Keratinocyte (primary cell): ENCODE measurements around the gene C5orf52. TPM values are rescaled to one million over a fixed set of nuclear protein-coding genes. Genes with fewer than 3 reads are reported as not detected.

Source experiments
- DNase-seq: peaks from one replicate; pipeline ENCODE4 v3.0.0-alpha.2; 2011; ENCODE audit warnings: low read depth, missing footprints, low spot score
- FAIRE-seq: peaks from 2 replicates; lab custom pipeline; 2011; peaks lifted over from hg19 to GRCh38; lab: Jason Lieb, UNC
- H2AFZ ChIP-seq: 2 replicates; pipeline ENCODE4 v1.6.0; 2012; ENCODE audit warnings: low read length, control low read depth, inconsistent platforms; ENCODE audit not compliant: control insufficient read depth
- H3K27ac ChIP-seq: 2 replicates; pipeline ENCODE4 v1.5.1; 2011; ENCODE audit warnings: low read length; ENCODE audit not compliant: control insufficient read depth, insufficient read depth
- H3K27me3 ChIP-seq: 3 replicates; pipeline ENCODE4 v1.6.0; 2011; ENCODE audit warnings: low read length; ENCODE audit not compliant: control insufficient read depth, insufficient read depth; ENCODE audit errors: extremely low read depth
- H3K36me3 ChIP-seq, 2 experiments: 2 replicates in 1 of 2; 3 replicates in 1 of 2; pipeline ENCODE4 v1.5.1; 2011; ENCODE audit warnings: low read length in 2 of 2, mild to moderate bottlenecking in 1 of 2; ENCODE audit not compliant: control insufficient read depth in 2 of 2, insufficient read depth in 2 of 2; ENCODE audit errors: extremely low read depth in 1 of 2
- H3K4me1 ChIP-seq: 3 replicates; pipeline ENCODE4 v1.5.1; 2011; ENCODE audit warnings: low read length; ENCODE audit not compliant: control insufficient read depth, insufficient read depth; ENCODE audit errors: extremely low read depth
- H3K4me2 ChIP-seq: 3 replicates; pipeline ENCODE4 v1.6.0; 2011; ENCODE audit warnings: low read depth, low read length; ENCODE audit not compliant: control insufficient read depth, insufficient read depth; ENCODE audit errors: extremely low read depth
- H3K4me3 ChIP-seq, 3 experiments: fragments of 200-600 bp in 1 of 3; sonication (generic) in 1 of 3; 2 replicates in 2 of 3; 3 replicates in 1 of 3; pipeline ENCODE4 v1.5.1; 2011 to 2016; ENCODE audit warnings: low read length in 3 of 3, mild to moderate bottlenecking in 3 of 3, control low read depth in 2 of 3, inconsistent platforms in 1 of 3, low read depth in 1 of 3, mixed read lengths in 1 of 3, mixed run types in 1 of 3, moderate library complexity in 1 of 3; ENCODE audit not compliant: control insufficient read depth in 2 of 3, insufficient read depth in 2 of 3; ENCODE audit errors: extremely low read depth in 1 of 3
- H3K79me2 ChIP-seq: 2 replicates; pipeline ENCODE4 v1.6.0; 2012; ENCODE audit warnings: low read length; ENCODE audit not compliant: control insufficient read depth, insufficient read depth
- H3K9ac ChIP-seq: 3 replicates; pipeline ENCODE4 v1.6.0; 2011; ENCODE audit warnings: low read length; ENCODE audit not compliant: control insufficient read depth, insufficient read depth; ENCODE audit errors: extremely low read depth
- H3K9me1 ChIP-seq: 3 replicates; pipeline ENCODE4 v1.6.0; 2011; ENCODE audit warnings: low read length; ENCODE audit not compliant: control insufficient read depth, insufficient read depth; ENCODE audit errors: extremely low read depth
- H3K9me3 ChIP-seq: 2 replicates; pipeline ENCODE4 v1.5.1; 2012; ENCODE audit warnings: low read depth, low read length; ENCODE audit not compliant: control insufficient read depth
- H4K20me1 ChIP-seq: 3 replicates; pipeline ENCODE4 v1.6.0; 2011; ENCODE audit warnings: low read length; ENCODE audit not compliant: control insufficient read depth, insufficient read depth; ENCODE audit errors: extremely low read depth
- CTCF ChIP-seq, 3 experiments: IDR thresholded peaks in 1 of 3; conservative IDR thresholded peaks in 1 of 3; optimal IDR thresholded peaks in 1 of 3; 2 replicates in 2 of 3; 3 replicates in 1 of 3; pipeline versions ENCODE3 to v1.5.1; 2011; ENCODE audit warnings: low read length in 3 of 3, mild to moderate bottlenecking in 3 of 3, moderate library complexity in 2 of 3, control low read depth in 1 of 3, inconsistent platforms in 1 of 3; ENCODE audit not compliant: insufficient read depth in 2 of 3; ENCODE audit errors: extremely low read depth in 1 of 3
- EZH2 ChIP-seq: IDR thresholded peaks from one replicate; pipeline ENCODE4 v1.6.1; 2012; ENCODE audit warnings: inconsistent platforms, mild to moderate bottlenecking, low read length, moderate library complexity
- dilution Hi-C: fragments of 300-500 bp; cut with MboI; formaldehyde crosslinking; loops from one replicate; pipeline ENCODE4 v1.7.0; 2020; ENCODE audit warnings: low sequenced_read_pairs; ENCODE audit not compliant: extremely low pct_ligation_motif_present
- polyA plus RNA-seq, 5 experiments: library from polyadenylated mRNA; depleted of rRNA in 3 of 5; stranded (reverse) in 3 of 5; stranded (forward) in 1 of 5; unstranded in 1 of 5; fragments of >200 nt; gene quantifications; 1 replicate in 1 of 5; 2 replicates in 3 of 5; 3 replicates in 1 of 5; pipeline versions ENCODE4 v1.2.1 to v1.2.3, GENCODE V29; 2011 to 2012; ENCODE audit warnings: missing spikeins in 2 of 5, low read depth in 1 of 5, low replicate concordance in 1 of 5

The C5orf52 gene
- polyA plus RNA-seq, 1 donor (not counting 4 experiments of a cell fraction or from before 2014, with no cell fraction given), result not detected

GRCh38 chr5:157626831-157627230, 44.5 kb upstream of the C5orf52 start:
- Histone ChIP-seq H3K79me2 (no peaks in the 10 kb centered on the region), H3K4me1 (no peaks in the 10 kb centered on the region), H3K9ac (no peak overlapping the region), H4K20me1 (no peaks in the 10 kb centered on the region), H3K36me3 (no peaks in the 10 kb centered on the region), H2AFZ (peak overlapping the region; percentile 27), H3K4me3 (no peak overlapping the region), H3K9me1 (no peaks in the 10 kb centered on the region), H3K4me2 (no peak overlapping the region), H3K27ac (no peak overlapping the region), H3K9me3 (no peaks in the 10 kb centered on the region), H3K27me3 (no peaks in the 10 kb centered on the region)
- no peak for TF ChIP-seq EZH2
- TF ChIP-seq CTCF (optimal IDR thresholded peaks at IDR 0.05 in 1 of 3, IDR thresholded peaks at IDR 0.05 in 1 of 3, conservative IDR thresholded peaks at IDR 0.05 in 1 of 3; ENCODE audit: extremely low read depth in 1 of 3, insufficient read depth in 2 of 3, low read length in 3 of 3), result no peak
- FAIRE-seq (no peak), DNase-seq (no peak)
- dilution Hi-C loops, result no loop called here

GRCh38 chr5:157630341-157630740, 41.0 kb upstream of the C5orf52 start:
- TF ChIP-seq CTCF (optimal IDR thresholded peaks at IDR 0.05 in 1 of 3, IDR thresholded peaks at IDR 0.05 in 1 of 3, conservative IDR thresholded peaks at IDR 0.05 in 1 of 3; ENCODE audit: extremely low read depth in 1 of 3, insufficient read depth in 2 of 3, low read length in 3 of 3) (no peak), EZH2 (no peak)
- H3K27me3 ChIP-seq, result no peaks in the 10 kb centered on the region
- H3K9ac ChIP-seq, result no peak overlapping the region
- H3K4me2 ChIP-seq, result no peak overlapping the region
- H4K20me1 ChIP-seq, result no peaks in the 10 kb centered on the region
- no peak for FAIRE-seq
- no peaks in the 10 kb centered on the region for H3K79me2 ChIP-seq
- H3K36me3 ChIP-seq, result no peaks in the 10 kb centered on the region
- H3K9me3 ChIP-seq, result no peaks in the 10 kb centered on the region
- no peak overlapping the region for H3K27ac ChIP-seq
- no peaks in the 10 kb centered on the region for H3K4me1 ChIP-seq
- no peaks in the 10 kb centered on the region for H3K9me1 ChIP-seq
- DNase-seq, result no peak
- dilution Hi-C loops, result no loop called here
- no peak overlapping the region for H2AFZ ChIP-seq
- H3K4me3 ChIP-seq, result no peak overlapping the region
